ENCODE results near the gene ANO3. TPM values are rescaled to one million over a fixed set of nuclear protein-coding genes. Genes with fewer than 3 reads are reported as not detected.

ANO3 gene
- total RNA-seq, 1 experiment from 2014 or later = not detected

DNA sequence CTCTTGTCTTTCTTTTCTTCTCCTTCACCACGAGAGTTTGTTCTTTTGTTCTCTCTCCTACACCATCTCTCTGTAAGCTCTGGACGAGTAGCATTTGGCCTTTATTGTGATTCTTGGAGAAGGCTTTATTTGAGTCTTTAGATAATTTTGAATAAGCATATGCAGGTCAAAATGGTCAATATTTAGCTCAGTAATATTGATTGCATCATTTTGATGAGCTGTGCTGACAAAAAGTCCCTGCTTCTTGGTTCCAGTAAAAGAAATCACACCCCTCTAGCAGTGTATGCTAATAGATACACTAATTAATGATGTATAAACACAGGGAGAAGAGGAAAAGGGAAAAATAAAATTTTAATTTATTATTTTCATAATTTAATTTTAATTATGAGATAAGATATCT is 266.0 kb downstream of the ANO3 start:
- ATAC-seq = no peak
- intact Hi-C loops (cut with micrococcal nuclease) = no loop called here

DNA sequence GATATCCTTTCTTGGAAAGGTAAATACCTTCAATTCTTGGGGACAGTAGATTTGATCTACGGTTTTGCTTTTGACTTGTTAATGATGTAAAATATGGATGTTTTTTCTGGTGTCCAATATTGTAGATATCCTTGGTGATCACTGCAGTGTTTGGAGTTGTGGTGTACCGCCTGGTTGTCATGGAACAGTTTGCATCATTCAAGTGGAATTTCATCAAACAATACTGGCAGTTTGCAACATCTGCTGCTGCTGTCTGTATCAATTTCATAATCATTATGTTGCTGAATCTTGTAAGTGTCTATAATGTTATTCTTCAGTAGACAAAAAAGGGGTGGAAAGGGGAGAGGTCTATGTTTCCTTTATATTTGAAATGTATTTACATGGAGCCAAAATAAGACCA is 267.5 kb downstream of the ANO3 start:
- TF ChIP-seq EZH2phosphoT487 (IDR thresholded peaks at IDR 0.05; ENCODE audit: borderline replicate concordance, low read length) (no peak), EZH2 (IDR thresholded peaks at IDR 0.05; ENCODE audit: low read length, unreplicated experiment) (no peak)
- TF ChIP-seq, protein P1, sequence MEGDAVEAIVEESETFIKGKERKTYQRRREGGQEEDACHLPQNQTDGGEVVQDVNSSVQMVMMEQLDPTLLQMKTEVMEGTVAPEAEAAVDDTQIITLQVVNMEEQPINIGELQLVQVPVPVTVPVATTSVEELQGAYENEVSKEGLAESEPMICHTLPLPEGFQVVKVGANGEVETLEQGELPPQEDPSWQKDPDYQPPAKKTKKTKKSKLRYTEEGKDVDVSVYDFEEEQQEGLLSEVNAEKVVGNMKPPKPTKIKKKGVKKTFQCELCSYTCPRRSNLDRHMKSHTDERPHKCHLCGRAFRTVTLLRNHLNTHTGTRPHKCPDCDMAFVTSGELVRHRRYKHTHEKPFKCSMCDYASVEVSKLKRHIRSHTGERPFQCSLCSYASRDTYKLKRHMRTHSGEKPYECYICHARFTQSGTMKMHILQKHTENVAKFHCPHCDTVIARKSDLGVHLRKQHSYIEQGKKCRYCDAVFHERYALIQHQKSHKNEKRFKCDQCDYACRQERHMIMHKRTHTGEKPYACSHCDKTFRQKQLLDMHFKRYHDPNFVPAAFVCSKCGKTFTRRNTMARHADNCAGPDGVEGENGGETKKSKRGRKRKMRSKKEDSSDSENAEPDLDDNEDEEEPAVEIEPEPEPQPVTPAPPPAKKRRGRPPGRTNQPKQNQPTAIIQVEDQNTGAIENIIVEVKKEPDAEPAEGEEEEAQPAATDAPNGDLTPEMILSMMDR (conservative IDR thresholded peaks at IDR 0.05; ENCODE audit: low read depth, low read length) = no peak
- Histone ChIP-seq H3K27ac (ENCODE audit: low read length) (no peak overlapping the region), H2AFZ (ENCODE audit: low read length) (no peak overlapping the region), H3F3A (ENCODE audit: low read length, unreplicated experiment) (no peaks in the 10 kb centered on the region), H3K27me3 (ENCODE audit: low read length) (0 out of 2 replicates have a peak, but pooled peaks cover 5% of the 10 kb centered on the region), H3K36me3 (ENCODE audit: low read depth, low read length) (no peaks in the 10 kb centered on the region), H4K20me1 (ENCODE audit: low read length) (no peaks in the 10 kb centered on the region), H3K4me3 (ENCODE audit: low read length) (no peak overlapping the region), H3K79me2 (ENCODE audit: low read length) (no peaks in the 10 kb centered on the region), H3K9ac (ENCODE audit: low read length) (no peak overlapping the region), H3K4me1 (ENCODE audit: insufficient read depth, low read length) (no peaks in the 10 kb centered on the region), H3K4me2 (ENCODE audit: low read length) (no peak overlapping the region), H3K9me2 (replicated peaks; ENCODE audit: low read length) (no peaks in the 10 kb centered on the region), H3K9me3 (ENCODE audit: low read length) (no peaks in the 10 kb centered on the region)
- no TSS peak for BruUV-seq (replicated peaks)
- intact Hi-C loops (cut with micrococcal nuclease) = no loop called here
- CTCF ChIA-PET = no interaction called here
- DNase-seq (no peak), ATAC-seq (no peak)
- POLR2A ChIA-PET (ENCODE audit: unreplicated experiment) = no interaction called here

More for the DNA sequence above, 266.0 kb downstream of the ANO3 start:
- no TSS peak for BruUV-seq (replicated peaks)
- Histone ChIP-seq H2AFZ (ENCODE audit: low read length) (no peak overlapping the region), H3K9ac (ENCODE audit: low read length) (no peak overlapping the region), H3K36me3 (ENCODE audit: low read depth, low read length) (no peaks in the 10 kb centered on the region), H3K4me1 (ENCODE audit: insufficient read depth, low read length) (no peaks in the 10 kb centered on the region), H4K20me1 (ENCODE audit: low read length) (no peaks in the 10 kb centered on the region), H3K27ac (ENCODE audit: low read length) (no peak overlapping the region), H3K27me3 (ENCODE audit: low read length) (0 out of 2 replicates have a peak, but pooled peaks cover 5% of the 10 kb centered on the region), H3F3A (ENCODE audit: low read length, unreplicated experiment) (no peaks in the 10 kb centered on the region), H3K9me2 (replicated peaks; ENCODE audit: low read length) (no peaks in the 10 kb centered on the region), H3K4me2 (ENCODE audit: low read length) (no peak overlapping the region), H3K79me2 (ENCODE audit: low read length) (no peaks in the 10 kb centered on the region), H3K4me3 (ENCODE audit: low read length) (no peak overlapping the region), H3K9me3 (ENCODE audit: low read length) (no peaks in the 10 kb centered on the region)
- no peak for DNase-seq
- ChIA-PET POLR2A (ENCODE audit: unreplicated experiment) (no interaction called here), CTCF (no interaction called here)
- TF ChIP-seq EZH2 (IDR thresholded peaks at IDR 0.05; ENCODE audit: low read length, unreplicated experiment) (no peak), EZH2phosphoT487 (IDR thresholded peaks at IDR 0.05; ENCODE audit: borderline replicate concordance, low read length) (no peak)
- TF ChIP-seq, protein P1 (conservative IDR thresholded peaks at IDR 0.05; ENCODE audit: low read depth, low read length) = no peak

DNA sequence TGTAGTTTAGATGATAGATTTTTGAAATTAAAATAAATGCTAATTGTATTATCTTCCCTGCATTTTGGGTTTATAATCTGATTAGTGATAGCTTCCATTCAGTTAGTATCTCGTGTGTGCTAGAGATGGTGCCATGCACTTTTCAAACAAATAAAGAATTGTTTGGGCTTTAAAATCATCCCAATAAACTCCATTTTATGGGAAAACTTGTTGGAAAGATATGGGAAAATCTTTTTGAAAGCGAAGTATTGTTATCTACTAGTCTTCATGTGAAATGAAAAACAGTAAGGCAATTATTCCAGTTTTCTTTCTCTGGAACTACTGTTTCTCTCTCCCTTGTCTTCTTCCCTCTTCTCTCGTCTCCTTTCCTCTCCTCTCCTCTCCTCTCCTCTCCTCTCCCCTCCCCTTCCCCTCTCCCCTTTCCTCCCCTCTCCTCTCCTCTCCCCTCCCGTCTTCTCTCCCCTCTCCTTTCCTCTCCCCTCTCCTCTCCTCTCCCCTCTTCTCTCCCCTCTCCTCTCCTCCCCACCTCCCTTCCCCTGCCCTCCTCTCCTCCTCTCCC is 268.0 kb downstream of the ANO3 start:
- H3K9me3 ChIP-seq (ENCODE audit: low read length) = no peaks in the 10 kb centered on the region
- no peak overlapping the region for H3K4me2 ChIP-seq (ENCODE audit: low read length)
- intact Hi-C loops (cut with micrococcal nuclease) = no loop called here
- no peak overlapping the region for H3K9ac ChIP-seq (ENCODE audit: low read length)
- ATAC-seq (no peak), DNase-seq (no peak)
- H4K20me1 ChIP-seq (ENCODE audit: low read length) = no peaks in the 10 kb centered on the region
- no peak overlapping the region for H3K4me3 ChIP-seq (ENCODE audit: low read length)
- 0 out of 2 replicates have a peak, but pooled peaks cover 5% of the 10 kb centered on the region for H3K27me3 ChIP-seq (ENCODE audit: low read length)
- CTCF ChIA-PET = no interaction called here
- BruUV-seq (replicated peaks) = no TSS peak
- no peaks in the 10 kb centered on the region for H3K36me3 ChIP-seq (ENCODE audit: low read depth, low read length)
- H3K9me2 ChIP-seq (replicated peaks; ENCODE audit: low read length) = no peaks in the 10 kb centered on the region
- no peak overlapping the region for H3K27ac ChIP-seq (ENCODE audit: low read length)
- H3F3A ChIP-seq (ENCODE audit: low read length, unreplicated experiment) = no peaks in the 10 kb centered on the region
- TF ChIP-seq, protein P1 (conservative IDR thresholded peaks at IDR 0.05; ENCODE audit: low read depth, low read length) = no peak
- no peak for TF ChIP-seq EZH2phosphoT487 (IDR thresholded peaks at IDR 0.05; ENCODE audit: borderline replicate concordance, low read length)
- no peak for TF ChIP-seq EZH2 (IDR thresholded peaks at IDR 0.05; ENCODE audit: low read length, unreplicated experiment)
- H3K79me2 ChIP-seq (ENCODE audit: low read length) = no peaks in the 10 kb centered on the region
- no peaks in the 10 kb centered on the region for H3K4me1 ChIP-seq (ENCODE audit: insufficient read depth, low read length)
- POLR2A ChIA-PET (ENCODE audit: unreplicated experiment) = no interaction called here
- H2AFZ ChIP-seq (ENCODE audit: low read length) = no peak overlapping the region

Measured in PC-3 (cell line).